NCI-H1436 treated with DMSO at 0.1 percent for 48 hours (cell line): Measurements from ENCODE around the gene PITPNM3.

Experiments
- DNase-seq: peaks from one replicate; lab custom pipeline; 2025; lab: John Stamatoyannopoulos, UW

Gene PITPNM3

GRCh38 chr17:6462692-6463091, 93.7 kb downstream of the PITPNM3 start:
- no peak for DNase-seq

GRCh38 chr17:6461792-6462524, 94.4 kb downstream of the PITPNM3 start:
- DNase-seq, result no peak

- DNase-seq, result no peak
Observed at GRCh38 chr17:6461246-6461645, 95.1 kb downstream of the PITPNM3 start.

GRCh38 chr17:6460531-6461161, 95.7 kb downstream of the PITPNM3 start:
- DNase-seq, result no peak

- DNase-seq, result no peak
Observed at GRCh38 chr17:6458460-6458950, 97.8 kb downstream of the PITPNM3 start.

- DNase-seq, result no peak
Observed at GRCh38 chr17:6457688-6458459, 98.5 kb downstream of the PITPNM3 start.

GRCh38 chr17:6456914-6457687, 99.3 kb downstream of the PITPNM3 start:
- DNase-seq, result no peak

GRCh38 chr17:6456321-6456720, 100.0 kb downstream of the PITPNM3 start:
- DNase-seq, result no peak

GRCh38 chr17:6455321-6455705, 101.0 kb downstream of the PITPNM3 start:
- DNase-seq, result no peak

- DNase-seq, result no peak
Observed at GRCh38 chr17:6454495-6455320, 101.6 kb downstream of the PITPNM3 start.

- no peak for DNase-seq
Observed at GRCh38 chr17:6453279-6454024, 102.9 kb downstream of the PITPNM3 start.

- DNase-seq, result no peak
Observed at GRCh38 chr17:6452471-6453266, 103.7 kb downstream of the PITPNM3 start.

- no peak for DNase-seq
Observed at GRCh38 chr17:6450926-6451832, 105.2 kb downstream of the PITPNM3 start.

GRCh38 chr17:6449307-6449706, 107.0 kb downstream of the PITPNM3 start:
- no peak for DNase-seq

GRCh38 chr17:6448473-6448872, 107.9 kb downstream of the PITPNM3 start:
- no peak for DNase-seq

GRCh38 chr17:6446516-6447100, 109.7 kb downstream of the PITPNM3 start:
- no peak for DNase-seq

- no peak for DNase-seq
Observed at GRCh38 chr17:6444571-6445335, 111.6 kb downstream of the PITPNM3 start.
